ENCODE results near the gene ZBTB7C. TPM values are rescaled to one million over a fixed set of nuclear protein-coding genes. Genes with fewer than 3 reads are reported as not detected.

ZBTB7C gene
- total RNA-seq, 3 donors from 2014 or later (not counting 1 experiment from before 2014, with no cell fraction given): 0.07 TPM; not detected in 2

DNA sequence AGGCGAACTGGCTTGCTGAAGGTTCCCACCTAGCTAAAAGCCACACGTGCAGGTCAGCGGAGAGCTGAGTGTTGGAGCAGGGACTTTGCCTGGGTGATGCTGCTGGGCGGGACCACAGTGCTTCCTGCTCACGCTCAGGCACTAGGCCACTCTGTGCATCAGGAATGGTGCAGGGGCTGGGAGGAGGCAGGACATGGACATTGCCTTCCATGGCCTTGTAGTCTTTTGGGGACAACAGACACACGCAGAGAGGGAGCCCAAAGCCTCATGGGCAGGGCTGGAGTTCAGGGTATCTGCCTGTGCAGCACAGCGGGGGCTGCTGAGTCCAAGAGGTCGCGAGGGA is 207.2 kb downstream of the ZBTB7C start:
- Mint-ChIP-seq H3K36me3 (no peaks in the 10 kb centered on the region), H3K4me3 (no peak overlapping the region), H3K4me1 (no peaks in the 10 kb centered on the region), H3K27me3 (ENCODE audit: low read depth in 2 of 2) (peaks cover 12 to 57% of the 10 kb centered on the region in 2 donors), H3K27ac (no peak overlapping the region), H3K9me3 (no peaks in the 10 kb centered on the region)
- Histone ChIP-seq H3K27me3 (ENCODE audit: control insufficient read depth, insufficient read depth, low read length) (no peaks in the 10 kb centered on the region), H3K4me3 (ENCODE audit: low read length) (no peak overlapping the region), H3K4me1 (ENCODE audit: control insufficient read depth, insufficient read depth, low read length) (no peaks in the 10 kb centered on the region), H3K36me3 (ENCODE audit: control insufficient read depth, insufficient read depth, low read length) (no peaks in the 10 kb centered on the region), H3K27ac (ENCODE audit: low read length) (no peak overlapping the region), H3K9me3 (ENCODE audit: control insufficient read depth, insufficient read depth, low read length) (no peaks in the 10 kb centered on the region)
- TF ChIP-seq, protein P1, sequence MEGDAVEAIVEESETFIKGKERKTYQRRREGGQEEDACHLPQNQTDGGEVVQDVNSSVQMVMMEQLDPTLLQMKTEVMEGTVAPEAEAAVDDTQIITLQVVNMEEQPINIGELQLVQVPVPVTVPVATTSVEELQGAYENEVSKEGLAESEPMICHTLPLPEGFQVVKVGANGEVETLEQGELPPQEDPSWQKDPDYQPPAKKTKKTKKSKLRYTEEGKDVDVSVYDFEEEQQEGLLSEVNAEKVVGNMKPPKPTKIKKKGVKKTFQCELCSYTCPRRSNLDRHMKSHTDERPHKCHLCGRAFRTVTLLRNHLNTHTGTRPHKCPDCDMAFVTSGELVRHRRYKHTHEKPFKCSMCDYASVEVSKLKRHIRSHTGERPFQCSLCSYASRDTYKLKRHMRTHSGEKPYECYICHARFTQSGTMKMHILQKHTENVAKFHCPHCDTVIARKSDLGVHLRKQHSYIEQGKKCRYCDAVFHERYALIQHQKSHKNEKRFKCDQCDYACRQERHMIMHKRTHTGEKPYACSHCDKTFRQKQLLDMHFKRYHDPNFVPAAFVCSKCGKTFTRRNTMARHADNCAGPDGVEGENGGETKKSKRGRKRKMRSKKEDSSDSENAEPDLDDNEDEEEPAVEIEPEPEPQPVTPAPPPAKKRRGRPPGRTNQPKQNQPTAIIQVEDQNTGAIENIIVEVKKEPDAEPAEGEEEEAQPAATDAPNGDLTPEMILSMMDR (IDR thresholded peaks at IDR 0.05): no peak
- ATAC-seq (no peak), DNase-seq (no peak)
- WGBS (ENCODE audit: insufficient coverage): 91% methylated on average over 9 of the region's 9 CpGs
- intact Hi-C loops (cut with micrococcal nuclease): no loop called here

DNA sequence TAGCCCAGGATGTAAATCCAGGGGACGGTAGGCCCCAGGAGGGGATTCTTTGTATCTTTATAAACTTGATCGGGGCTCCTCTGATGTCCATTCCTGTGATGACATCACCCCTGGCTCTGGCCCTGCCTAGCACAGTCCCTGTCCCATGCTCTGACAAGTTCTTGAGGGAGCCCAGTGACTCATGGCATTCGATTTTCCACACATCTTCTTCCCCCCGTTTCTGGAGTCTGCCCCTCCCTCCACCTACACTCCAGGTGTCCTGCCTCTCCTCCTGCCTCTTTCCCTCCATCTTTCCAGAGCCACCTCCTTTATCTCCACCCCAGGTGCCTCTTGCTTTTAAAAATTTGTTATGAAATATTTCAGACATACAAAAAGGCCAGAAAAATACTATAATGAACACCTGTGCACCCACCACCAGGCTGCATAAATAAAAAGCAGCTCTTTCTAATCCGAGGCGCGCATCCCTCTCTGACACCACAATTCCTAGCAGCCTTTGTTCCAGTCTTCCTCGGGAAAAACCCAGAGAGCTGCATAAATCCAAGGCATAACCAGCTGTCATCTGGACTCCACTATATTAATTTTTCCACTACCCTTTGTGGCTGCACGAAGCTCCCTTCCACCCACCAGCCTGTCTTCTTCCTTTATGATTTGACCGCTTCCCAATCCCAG is 207.7 kb downstream of the ZBTB7C start:
- H3K4me1 ChIP-seq (ENCODE audit: control insufficient read depth, insufficient read depth, low read length): no peaks in the 10 kb centered on the region
- ATAC-seq (no peak), DNase-seq (no peak)
- Mint-ChIP-seq H3K27me3 (ENCODE audit: low read depth in 2 of 2) (peaks cover 12 to 56% of the 10 kb centered on the region in 2 donors), H3K27ac (no peak overlapping the region), H3K4me3 (no peak overlapping the region), H3K4me1 (no peaks in the 10 kb centered on the region), H3K9me3 (no peaks in the 10 kb centered on the region), H3K36me3 (no peaks in the 10 kb centered on the region)
- H3K36me3 ChIP-seq (ENCODE audit: control insufficient read depth, insufficient read depth, low read length): no peaks in the 10 kb centered on the region
- no peaks in the 10 kb centered on the region for H3K27me3 ChIP-seq (ENCODE audit: control insufficient read depth, insufficient read depth, low read length)
- WGBS (ENCODE audit: insufficient coverage): 79% methylated on average over 10 of the region's 10 CpGs
- H3K27ac ChIP-seq (ENCODE audit: low read length): no peak overlapping the region
- TF ChIP-seq, protein P1 (IDR thresholded peaks at IDR 0.05): no peak
- H3K4me3 ChIP-seq (ENCODE audit: low read length): no peak overlapping the region
- no peaks in the 10 kb centered on the region for H3K9me3 ChIP-seq (ENCODE audit: control insufficient read depth, insufficient read depth, low read length)
- intact Hi-C loops (cut with micrococcal nuclease): no loop called here

DNA sequence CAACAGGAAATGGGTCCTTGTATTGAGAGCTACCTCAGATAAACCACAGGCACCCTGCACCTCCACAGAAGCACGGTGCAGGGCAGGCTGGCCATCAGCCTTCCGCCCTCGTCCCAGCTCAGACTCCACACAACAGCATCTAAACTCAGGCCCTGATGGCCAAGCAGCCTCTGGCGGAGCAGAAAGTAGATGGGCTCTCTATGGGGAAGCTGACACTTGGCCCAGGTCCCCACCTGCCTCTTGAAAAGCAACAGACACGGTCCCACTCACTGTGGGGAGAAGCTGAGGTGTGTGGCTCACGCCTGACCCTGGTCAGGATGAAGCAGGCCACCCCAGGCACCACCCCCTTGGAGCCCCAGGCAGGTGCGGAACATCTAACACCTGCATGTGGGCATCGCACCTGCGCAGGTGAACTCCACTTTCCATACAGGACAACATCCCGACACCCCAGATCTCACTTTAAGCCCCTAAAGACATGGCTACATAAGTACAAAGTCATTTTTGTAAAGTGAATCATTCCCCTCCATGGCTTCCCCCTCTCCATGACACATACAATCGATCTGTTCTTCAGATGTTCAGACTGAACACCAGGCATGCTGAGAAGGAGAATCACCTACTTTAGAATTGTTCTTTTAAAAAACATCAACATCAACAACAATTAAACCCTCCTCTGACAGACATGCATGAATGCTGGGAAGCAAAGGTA is 208.4 kb downstream of the ZBTB7C start:
- Mint-ChIP-seq H3K4me3 (no peak overlapping the region), H3K4me1 (no peaks in the 10 kb centered on the region), H3K27me3 (ENCODE audit: low read depth in 2 of 2) (peaks cover 12 to 57% of the 10 kb centered on the region in 2 donors), H3K36me3 (no peaks in the 10 kb centered on the region), H3K9me3 (no peaks in the 10 kb centered on the region), H3K27ac (no peak overlapping the region)
- Histone ChIP-seq H3K27me3 (ENCODE audit: control insufficient read depth, insufficient read depth, low read length) (no peaks in the 10 kb centered on the region), H3K36me3 (ENCODE audit: control insufficient read depth, insufficient read depth, low read length) (no peaks in the 10 kb centered on the region), H3K27ac (ENCODE audit: low read length) (no peak overlapping the region), H3K4me1 (ENCODE audit: control insufficient read depth, insufficient read depth, low read length) (no peaks in the 10 kb centered on the region), H3K9me3 (ENCODE audit: control insufficient read depth, insufficient read depth, low read length) (no peaks in the 10 kb centered on the region), H3K4me3 (ENCODE audit: low read length) (no peak overlapping the region)
- intact Hi-C loops (cut with micrococcal nuclease): no loop called here
- ATAC-seq (no peak), DNase-seq (no peak)
- TF ChIP-seq, protein P1 (IDR thresholded peaks at IDR 0.05): no peak
- WGBS (ENCODE audit: insufficient coverage): 71% methylated on average over 11 of the region's 11 CpGs
